ENCODE measurements around the gene WDR86. TPM values are rescaled to one million over a fixed set of nuclear protein-coding genes. Genes with fewer than 3 reads are reported as not detected.

The WDR86 gene
- total RNA-seq, 3 donors from 2014 or later: 0.27 to 0.46 (median 0.37) TPM

DNA sequence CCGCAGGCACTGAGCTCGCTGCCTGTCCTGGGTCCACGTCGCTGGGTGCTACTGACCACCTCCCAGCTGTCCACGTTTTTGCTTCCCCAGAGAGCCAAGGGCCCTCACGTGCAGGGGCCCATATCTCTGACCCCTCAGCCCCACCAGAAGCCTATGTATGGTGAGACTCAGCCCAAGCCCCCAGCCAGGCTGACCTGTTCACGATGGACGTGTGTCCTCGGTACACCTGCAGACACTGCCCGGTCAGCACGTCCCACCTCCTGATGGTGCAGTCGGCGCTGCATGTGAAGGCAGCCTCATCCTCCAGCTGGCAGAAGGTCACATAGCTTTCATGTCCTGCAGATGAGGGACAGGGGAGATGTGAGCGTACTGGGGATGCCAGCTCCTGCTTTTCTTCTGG is 9.9 kb downstream of the WDR86 start:
- ATAC-seq (no peak), DNase-seq (no peak)

DNA sequence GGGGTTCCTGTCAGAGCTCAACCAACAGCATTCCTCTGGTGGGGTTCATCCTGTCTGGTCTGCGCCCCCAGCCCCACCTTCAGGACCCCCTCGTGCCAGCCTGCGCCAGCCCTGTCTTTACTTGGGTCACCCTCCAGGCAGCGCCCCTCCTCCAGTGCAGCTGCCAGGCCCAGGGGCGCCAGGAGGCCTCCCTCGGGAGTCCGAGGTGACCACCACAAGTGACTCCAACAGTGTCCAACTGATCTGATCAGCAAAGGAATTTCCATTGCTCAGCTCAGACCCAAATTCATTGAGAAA is 10.6 kb downstream of the WDR86 start:
- Mint-ChIP-seq H3K9me3 (no peaks in the 10 kb centered on the region), H3K36me3 (ENCODE audit: insufficient read depth) (no peaks in the 10 kb centered on the region), H3K27me3 (ENCODE audit: low read depth) (no peaks in the 10 kb centered on the region), H3K4me1 (ENCODE audit: low read depth) (peaks cover 36% of the 10 kb centered on the region), H3K4me3 (no peak overlapping the region)
- no peak for ATAC-seq
- no peak for DNase-seq

More for the DNA sequence above, 9.9 kb downstream of the WDR86 start:
- Mint-ChIP-seq H3K4me1 (ENCODE audit: low read depth) (peaks cover 37% of the 10 kb centered on the region), H3K9me3 (no peaks in the 10 kb centered on the region), H3K4me3 (no peak overlapping the region), H3K36me3 (ENCODE audit: insufficient read depth) (no peaks in the 10 kb centered on the region), H3K27me3 (ENCODE audit: low read depth) (no peaks in the 10 kb centered on the region)

DNA sequence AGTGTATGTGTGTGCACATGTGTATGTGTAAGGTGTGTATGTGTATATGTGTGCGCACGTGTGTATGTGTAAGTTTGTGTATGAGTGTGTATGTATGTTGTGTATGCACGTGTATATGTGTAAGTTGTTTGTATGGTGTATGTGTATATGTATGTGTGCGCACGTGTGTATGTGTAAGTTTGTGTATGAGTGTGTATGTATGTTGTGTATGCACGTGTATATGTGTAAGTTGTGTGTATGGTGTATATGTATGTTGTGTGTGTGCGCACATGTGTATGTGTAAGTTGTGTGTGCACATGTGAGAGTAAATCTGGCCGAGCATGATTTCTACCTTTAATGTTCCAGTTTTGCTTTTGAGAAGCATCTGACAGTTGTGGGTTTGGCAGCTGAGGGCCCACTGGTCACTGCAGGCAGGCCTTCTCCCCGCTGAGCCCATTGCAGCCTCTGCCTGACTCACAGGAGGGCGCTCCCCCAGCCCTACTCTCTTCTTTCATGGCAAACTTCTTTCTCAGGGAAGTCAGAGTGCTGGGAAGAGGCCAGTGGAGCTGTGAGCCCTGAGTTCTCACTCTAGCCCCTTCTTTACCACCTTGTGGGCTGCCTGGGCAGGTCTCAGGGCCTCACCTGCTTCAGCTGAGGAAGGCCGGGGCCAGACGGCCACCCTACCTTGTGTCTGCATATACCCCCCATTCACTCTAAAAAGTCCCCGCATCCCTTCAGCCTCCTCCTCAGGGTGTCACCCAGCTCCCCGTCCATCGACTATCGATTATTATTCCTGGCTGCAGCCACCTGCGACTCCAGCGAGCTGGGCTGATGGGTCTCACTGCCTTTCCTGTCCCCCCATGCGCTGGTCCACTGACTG is 11.2 kb downstream of the WDR86 start:
- DNase-seq: no peak
- H3K27me3 Mint-ChIP-seq (ENCODE audit: low read depth): no peaks in the 10 kb centered on the region
- no peak overlapping the region for H3K4me3 Mint-ChIP-seq
- ATAC-seq: no peak
- H3K4me1 Mint-ChIP-seq (ENCODE audit: low read depth): peaks cover 30% of the 10 kb centered on the region
- H3K36me3 Mint-ChIP-seq (ENCODE audit: insufficient read depth): no peaks in the 10 kb centered on the region
- H3K9me3 Mint-ChIP-seq: no peaks in the 10 kb centered on the region

DNA sequence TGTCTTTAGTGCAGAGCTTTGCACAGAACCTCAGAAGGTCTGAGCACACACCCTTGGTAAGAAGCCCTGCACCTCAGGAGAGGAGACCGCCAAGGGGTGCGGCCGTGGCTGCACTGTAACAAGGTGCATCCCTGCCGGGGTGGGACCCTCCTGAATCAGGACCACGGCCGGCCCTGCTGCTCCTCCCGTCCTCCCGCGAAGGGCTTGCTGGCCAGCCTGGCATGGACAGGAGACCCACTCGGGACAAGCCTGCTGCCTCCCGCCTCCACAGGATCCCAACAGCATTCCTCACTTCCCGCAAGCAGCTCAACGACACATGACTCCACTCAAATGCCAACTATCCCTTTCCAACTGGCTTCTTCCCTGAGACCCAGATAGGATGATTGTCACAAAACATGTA is 12.8 kb downstream of the WDR86 start:
- H3K9me3 Mint-ChIP-seq: no peaks in the 10 kb centered on the region
- H3K4me3 Mint-ChIP-seq: no peak overlapping the region
- ATAC-seq: no peak
- H3K27me3 Mint-ChIP-seq (ENCODE audit: low read depth): no peaks in the 10 kb centered on the region
- H3K4me1 Mint-ChIP-seq (ENCODE audit: low read depth): peaks cover 27% of the 10 kb centered on the region
- no peaks in the 10 kb centered on the region for H3K36me3 Mint-ChIP-seq (ENCODE audit: insufficient read depth)
- DNase-seq: no peak

DNA sequence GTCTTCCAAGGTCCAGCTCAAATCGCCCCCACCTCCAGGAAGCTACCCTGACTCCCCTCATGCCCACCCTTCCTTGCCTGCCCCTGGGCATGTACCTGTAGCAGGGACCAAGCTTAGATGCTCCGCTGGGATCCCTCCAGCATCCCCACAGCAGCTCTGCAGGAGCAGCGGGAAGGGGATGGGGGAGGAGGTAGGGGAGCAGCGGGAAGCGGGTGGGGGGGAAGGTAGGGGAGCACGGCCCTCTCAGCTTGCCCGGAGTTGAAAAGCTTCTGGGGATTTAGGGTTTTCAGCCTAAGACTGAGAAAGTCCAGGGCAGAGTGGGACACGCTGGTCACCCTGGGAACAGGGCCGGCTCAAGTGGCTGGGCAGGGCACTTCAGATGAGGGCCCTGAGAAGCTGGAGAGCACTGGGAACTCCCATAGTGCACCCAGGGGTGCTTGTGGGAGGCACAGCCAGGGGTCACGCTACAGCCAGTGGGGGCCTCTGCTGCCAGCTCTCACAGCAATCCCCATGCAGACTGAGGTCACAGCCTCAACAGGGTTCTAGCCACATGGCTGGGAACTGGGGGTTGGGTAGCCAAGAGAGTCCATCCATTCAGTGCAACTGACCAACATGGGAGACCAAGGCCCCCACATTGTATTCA is 13.4 kb downstream of the WDR86 start:
- peaks cover 26% of the 10 kb centered on the region for H3K4me1 Mint-ChIP-seq (ENCODE audit: low read depth)
- ATAC-seq (no peak), DNase-seq (no peak)
- H3K36me3 Mint-ChIP-seq (ENCODE audit: insufficient read depth): no peaks in the 10 kb centered on the region
- no peak overlapping the region for H3K4me3 Mint-ChIP-seq
- no peaks in the 10 kb centered on the region for H3K9me3 Mint-ChIP-seq
- H3K27me3 Mint-ChIP-seq (ENCODE audit: low read depth): no peaks in the 10 kb centered on the region

DNA sequence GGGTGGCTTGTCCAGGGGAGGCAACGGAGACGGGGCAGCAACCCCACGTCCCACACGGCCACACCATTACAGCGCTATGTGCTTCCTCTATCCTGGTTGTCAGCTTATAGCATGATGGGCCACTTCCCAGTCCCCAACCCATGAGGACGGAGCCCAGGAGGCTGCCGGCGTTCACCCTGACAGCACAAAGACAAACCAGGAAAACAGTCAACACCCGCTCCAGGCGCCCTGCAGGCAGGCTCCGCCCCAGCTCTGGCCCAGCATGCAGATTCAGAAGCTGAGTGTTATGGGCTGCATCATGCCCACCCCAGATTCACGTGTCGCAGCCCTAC is 14.8 kb downstream of the WDR86 start:
- H3K4me1 Mint-ChIP-seq (ENCODE audit: low read depth): peaks cover 20% of the 10 kb centered on the region
- H3K9me3 Mint-ChIP-seq: no peaks in the 10 kb centered on the region
- no peak overlapping the region for H3K4me3 Mint-ChIP-seq
- DNase-seq (no peak), ATAC-seq (no peak)
- H3K36me3 Mint-ChIP-seq (ENCODE audit: insufficient read depth): no peaks in the 10 kb centered on the region
- H3K27me3 Mint-ChIP-seq (ENCODE audit: low read depth): no peaks in the 10 kb centered on the region

DNA sequence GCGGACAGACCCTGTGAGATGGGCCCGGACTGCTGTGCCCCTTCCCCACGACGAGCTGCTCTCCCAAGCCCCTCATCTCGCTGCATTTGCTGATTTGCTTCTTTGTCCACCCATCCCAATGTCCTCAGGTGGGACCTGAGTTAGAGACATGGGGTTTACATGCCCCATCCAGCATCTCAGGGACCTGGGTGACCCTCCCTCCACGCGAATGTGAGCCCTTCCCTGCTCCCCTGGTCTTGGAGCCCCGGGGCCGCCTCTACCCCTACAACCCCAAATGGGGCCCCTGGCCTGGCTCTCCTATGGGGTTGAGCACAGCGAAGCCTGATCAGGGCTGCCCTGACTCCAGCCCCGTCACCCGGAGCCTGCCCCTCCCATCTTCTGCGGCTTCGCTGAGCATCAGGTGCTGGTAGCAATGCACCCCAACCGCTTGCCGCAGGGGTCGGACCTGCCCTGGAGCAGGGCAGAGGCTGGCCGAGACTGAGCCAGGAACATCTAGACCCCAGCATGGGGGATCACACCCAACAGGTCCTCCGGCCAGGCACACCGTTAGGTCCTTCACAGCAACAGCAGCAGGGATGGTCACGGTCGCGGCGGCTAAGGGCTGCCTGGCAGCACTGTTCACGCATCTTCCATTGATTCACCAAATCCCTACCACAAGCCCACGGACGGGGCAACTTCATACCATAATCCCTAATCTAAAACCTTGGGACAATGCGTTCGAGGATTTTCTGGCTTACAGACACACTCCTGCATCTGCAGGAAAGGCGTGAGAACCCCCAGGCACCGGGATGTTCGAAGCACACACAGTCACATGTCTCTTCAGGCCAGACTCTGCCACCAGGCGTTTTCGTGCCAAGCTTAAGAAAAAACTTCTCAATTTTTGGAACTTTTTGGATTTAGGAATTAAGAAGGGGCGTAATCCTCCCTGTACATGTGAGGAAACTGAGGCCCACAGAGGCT is 15.5 kb downstream of the WDR86 start:
- DNase-seq: no peak
- Mint-ChIP-seq H3K27me3 (ENCODE audit: low read depth) (no peaks in the 10 kb centered on the region), H3K36me3 (ENCODE audit: insufficient read depth) (no peaks in the 10 kb centered on the region), H3K4me3 (no peak overlapping the region), H3K4me1 (ENCODE audit: low read depth) (peaks cover 18% of the 10 kb centered on the region), H3K9me3 (no peaks in the 10 kb centered on the region)
- no peak for ATAC-seq

DNA sequence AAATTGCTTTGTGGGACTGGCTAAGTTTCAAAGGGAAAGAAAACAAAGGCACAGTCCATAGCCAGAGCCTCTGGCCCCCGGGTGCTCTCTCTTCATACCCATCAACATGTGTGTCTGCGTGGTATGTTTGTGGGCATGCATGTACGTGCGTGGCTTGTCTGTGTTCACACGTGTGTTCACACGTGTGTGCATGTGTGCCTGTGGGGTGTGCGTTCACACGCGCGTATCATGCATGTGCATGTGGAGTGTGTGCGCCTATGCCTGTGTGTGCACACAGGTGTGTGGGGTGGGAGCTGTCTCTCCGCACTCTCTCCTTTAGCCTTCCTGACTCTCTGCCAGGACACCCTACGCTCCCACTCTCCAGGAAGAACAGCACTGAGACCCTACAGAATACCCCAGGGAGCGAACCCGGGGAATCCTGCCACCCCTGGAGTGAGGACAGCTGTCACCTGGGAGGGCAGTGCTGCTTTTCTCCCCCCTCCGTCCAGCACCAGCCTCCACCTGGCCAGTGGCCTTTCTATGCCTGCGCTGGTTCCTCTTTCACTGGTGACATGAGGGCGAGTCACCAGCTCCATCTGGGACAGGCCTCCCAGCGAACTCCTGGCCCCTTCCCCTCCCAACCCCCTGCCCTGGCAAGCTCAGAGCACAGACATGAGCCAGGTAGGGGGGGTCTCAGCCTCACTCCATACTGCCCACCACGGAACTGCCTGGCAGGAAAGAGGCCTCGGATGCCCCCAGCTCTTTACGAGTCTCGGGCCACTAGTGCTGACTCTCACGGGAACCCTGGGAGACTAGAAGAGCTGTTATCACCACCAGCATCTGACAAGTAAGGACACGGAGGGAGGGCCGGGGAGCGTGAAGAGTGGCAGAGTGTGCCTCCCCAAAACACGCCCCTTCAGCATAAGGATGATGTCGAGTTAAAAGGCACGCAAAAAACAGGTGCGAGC is 16.5 kb downstream of the WDR86 start:
- H3K4me1 Mint-ChIP-seq (ENCODE audit: low read depth): peaks cover 18% of the 10 kb centered on the region
- ATAC-seq: no peak
- no peaks in the 10 kb centered on the region for H3K9me3 Mint-ChIP-seq
- no peak for DNase-seq
- no peak overlapping the region for H3K4me3 Mint-ChIP-seq
- H3K27me3 Mint-ChIP-seq (ENCODE audit: low read depth): no peaks in the 10 kb centered on the region
- no peaks in the 10 kb centered on the region for H3K36me3 Mint-ChIP-seq (ENCODE audit: insufficient read depth)

DNA sequence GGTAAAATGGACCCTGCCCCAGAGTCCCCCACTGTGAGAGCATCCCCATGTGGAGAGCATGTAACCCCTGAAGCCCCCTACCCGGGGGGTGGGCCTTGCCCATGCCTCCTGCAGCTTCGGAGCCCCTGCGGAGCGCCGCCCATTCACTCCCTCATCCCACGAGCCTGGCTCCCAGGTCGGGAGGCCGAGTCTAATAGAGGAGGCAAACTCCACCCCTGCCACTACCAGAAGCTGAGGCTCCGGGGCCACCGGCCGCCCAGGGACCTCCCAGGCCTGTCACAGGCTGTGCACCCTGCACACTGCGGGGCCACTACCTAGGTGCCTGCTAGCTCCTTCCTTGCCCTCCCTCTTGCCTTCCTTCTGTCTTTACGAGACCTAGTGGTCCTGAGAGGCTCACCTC is 17.4 kb downstream of the WDR86 start:
- Mint-ChIP-seq H3K36me3 (ENCODE audit: insufficient read depth) (no peaks in the 10 kb centered on the region), H3K4me1 (ENCODE audit: low read depth) (peaks cover 11% of the 10 kb centered on the region), H3K9me3 (no peaks in the 10 kb centered on the region), H3K27me3 (ENCODE audit: low read depth) (no peaks in the 10 kb centered on the region), H3K4me3 (no peak overlapping the region)
- DNase-seq: no peak
- ATAC-seq: no peak

DNA sequence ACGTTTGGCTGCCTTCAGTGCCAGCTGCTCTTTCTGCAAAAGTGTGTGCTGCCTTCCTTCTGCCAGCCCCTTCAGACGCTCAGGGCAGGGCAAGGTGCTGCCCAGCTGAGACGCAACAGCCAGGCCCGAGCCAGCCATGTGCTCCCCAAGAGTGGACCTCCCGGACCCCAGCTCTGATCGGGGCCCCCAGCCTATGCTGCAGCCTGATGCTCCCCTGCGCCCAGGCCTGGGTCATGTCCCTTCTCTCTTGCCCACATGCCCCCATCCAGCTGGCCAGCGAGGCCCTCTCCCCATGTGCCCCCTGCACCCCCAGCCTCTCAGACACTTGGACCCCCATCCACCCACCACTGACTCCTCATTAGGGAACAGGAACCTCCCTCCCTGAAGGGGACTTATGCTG is 17.8 kb downstream of the WDR86 start:
- Mint-ChIP-seq H3K4me3 (no peak overlapping the region), H3K36me3 (ENCODE audit: insufficient read depth) (no peaks in the 10 kb centered on the region), H3K4me1 (ENCODE audit: low read depth) (peaks cover 7% of the 10 kb centered on the region), H3K9me3 (no peaks in the 10 kb centered on the region), H3K27me3 (ENCODE audit: low read depth) (no peaks in the 10 kb centered on the region)
- no peak for DNase-seq
- no peak for ATAC-seq

DNA sequence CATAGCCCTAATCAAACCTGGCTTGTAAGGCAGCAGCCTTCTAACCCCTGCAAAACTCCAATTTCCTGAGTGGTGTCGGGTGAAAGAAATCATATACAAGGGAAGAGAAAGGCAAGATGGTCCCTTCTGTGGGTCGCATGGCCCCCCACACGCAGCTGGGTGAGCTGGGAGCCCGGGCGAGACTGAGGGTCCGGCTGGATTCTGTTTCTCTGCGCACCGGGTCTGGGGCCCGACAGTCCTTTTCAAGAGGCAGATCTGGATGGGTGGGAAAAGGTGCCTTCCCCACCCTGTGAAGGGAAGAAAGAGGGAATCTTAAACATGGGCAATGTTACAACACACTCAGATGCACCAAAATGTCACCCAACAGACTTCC is 18.5 kb downstream of the WDR86 start:
- no peaks in the 10 kb centered on the region for H3K36me3 Mint-ChIP-seq (ENCODE audit: insufficient read depth)

DNA sequence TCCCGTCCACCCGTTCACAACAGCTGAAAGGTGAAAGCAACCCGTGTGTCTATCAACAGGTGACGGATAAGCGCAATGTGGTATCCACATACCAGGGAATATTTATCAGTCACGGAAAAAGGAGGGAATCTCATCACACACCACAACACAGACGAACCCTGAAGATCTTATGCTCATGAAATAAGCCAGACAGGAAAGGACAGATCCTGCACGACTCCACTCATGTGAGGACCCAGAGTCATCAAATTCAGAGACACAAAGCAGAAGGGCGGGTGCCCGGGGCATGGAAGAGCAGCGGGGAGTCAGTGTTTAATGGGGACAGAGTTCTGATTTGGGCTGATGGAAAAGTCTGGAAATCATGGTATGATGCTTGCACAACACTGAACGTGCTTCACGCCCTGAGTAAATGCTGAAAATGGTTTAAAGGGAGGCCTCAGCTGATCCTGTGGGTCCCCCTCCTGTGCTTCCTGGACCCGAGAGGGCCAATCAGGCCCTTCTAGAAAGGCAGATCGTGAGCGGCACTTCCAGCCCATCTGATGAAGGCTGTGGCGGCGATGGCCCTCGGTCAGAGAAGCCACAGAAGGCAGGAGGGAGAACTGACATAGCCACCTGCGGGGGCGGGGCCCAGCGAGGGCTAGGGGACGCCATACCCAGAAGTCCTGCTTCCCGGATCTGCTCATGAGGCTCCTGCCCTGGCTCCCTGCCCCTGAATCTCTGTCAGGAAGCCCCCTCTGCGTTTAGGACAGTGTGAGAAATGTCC is 19.1 kb downstream of the WDR86 start:
- ATAC-seq: no peak
- Mint-ChIP-seq H3K27me3 (ENCODE audit: low read depth) (no peaks in the 10 kb centered on the region), H3K4me1 (ENCODE audit: low read depth) (peaks cover 4% of the 10 kb centered on the region), H3K9me3 (no peaks in the 10 kb centered on the region), H3K4me3 (no peak overlapping the region), H3K36me3 (ENCODE audit: insufficient read depth) (no peaks in the 10 kb centered on the region)
- DNase-seq: no peak

More for the DNA sequence above, 18.5 kb downstream of the WDR86 start:
- H3K9me3 Mint-ChIP-seq: no peaks in the 10 kb centered on the region
- ATAC-seq (no peak), DNase-seq (no peak)
- H3K4me1 Mint-ChIP-seq (ENCODE audit: low read depth): peaks cover 4% of the 10 kb centered on the region
- H3K27me3 Mint-ChIP-seq (ENCODE audit: low read depth): no peaks in the 10 kb centered on the region
- H3K4me3 Mint-ChIP-seq: no peak overlapping the region

Data from activated T-cell treated with anti-CD3 and anti-CD28 coated beads, Interleukin-2, amount 50 U/mL, for 4 hours (primary cell).